H9 (cell line): ENCODE results near the gene NOX5. TPM values are rescaled to one million over a fixed set of nuclear protein-coding genes. Genes with fewer than 3 reads are reported as not detected.

Source experiments
- DNase-seq: peaks from one replicate; pipeline ENCODE4 v3.0.0-alpha.2; 2017
- H2AFZ ChIP-seq: one replicate; pipeline ENCODE4 v1.6.1; 2013; ENCODE audit warnings: mild to moderate bottlenecking, low read length, control low read depth, moderate library complexity
- H2AK5ac ChIP-seq: 2 replicates; pipeline ENCODE4 v1.6.1; 2013; ENCODE audit warnings: low read length, control low read depth, mixed read lengths; ENCODE audit not compliant: insufficient read length
- H2BK120ac ChIP-seq: one replicate; pipeline ENCODE4 v1.6.1; 2013; ENCODE audit warnings: low read depth, mild to moderate bottlenecking, low read length, control low read depth, inconsistent platforms; ENCODE audit not compliant: poor library complexity, severe bottlenecking
- H2BK12ac ChIP-seq: 2 replicates; pipeline ENCODE4 v1.6.1; 2013; ENCODE audit warnings: low read length, control low read depth, mixed read lengths, low read depth; ENCODE audit not compliant: insufficient read length
- H2BK15ac ChIP-seq: 2 replicates; pipeline ENCODE4 v1.6.1; 2013; ENCODE audit warnings: low read depth, low read length, control low read depth
- H2BK20ac ChIP-seq: one replicate; pipeline ENCODE4 v1.6.1; 2013; ENCODE audit warnings: low read depth, mild to moderate bottlenecking, low read length, control low read depth, inconsistent platforms; ENCODE audit not compliant: poor library complexity, severe bottlenecking
- H2BK5ac ChIP-seq: 2 replicates; pipeline ENCODE4 v1.6.1; 2013; ENCODE audit warnings: low read length, control low read depth, mixed read lengths; ENCODE audit not compliant: insufficient read length
- H3K14ac ChIP-seq: 2 replicates; pipeline ENCODE4 v1.6.1; 2013; ENCODE audit warnings: low read length, control low read depth; ENCODE audit not compliant: insufficient read depth
- H3K18ac ChIP-seq: 2 replicates; pipeline ENCODE4 v1.6.1; 2013; ENCODE audit warnings: low read depth, mild to moderate bottlenecking, mixed read lengths, low read length, control low read depth; ENCODE audit not compliant: insufficient read length
- H3K23ac ChIP-seq: 2 replicates; pipeline ENCODE4 v1.6.1; 2013; ENCODE audit warnings: low read length, control low read depth, mixed read lengths, low read depth; ENCODE audit not compliant: insufficient read length
- H3K23me2 ChIP-seq: 2 replicates; pipeline ENCODE4 v1.6.1; 2013; ENCODE audit warnings: low read depth, mild to moderate bottlenecking, mixed read lengths, low read length, control low read depth; ENCODE audit not compliant: insufficient read length, poor library complexity, severe bottlenecking
- H3K27ac ChIP-seq: 2 replicates; pipeline ENCODE4 v1.5.1; 2013; ENCODE audit warnings: low read length, control low read depth, mixed read lengths, low read depth; ENCODE audit not compliant: insufficient read length
- H3K27me3 ChIP-seq: 2 replicates; pipeline ENCODE4 v1.6.1; 2013; ENCODE audit warnings: low read length, control low read depth, inconsistent platforms; ENCODE audit not compliant: insufficient read depth
- H3K4ac ChIP-seq: 2 replicates; pipeline ENCODE4 v1.6.1; 2013; ENCODE audit warnings: low read depth, mild to moderate bottlenecking, control low read depth, inconsistent platforms, low read length, moderate library complexity
- H3K4me1 ChIP-seq: 2 replicates; pipeline ENCODE4 v1.6.1; 2013; ENCODE audit warnings: low read length, control low read depth, inconsistent platforms; ENCODE audit not compliant: insufficient read depth
- H3K4me2 ChIP-seq: 2 replicates; pipeline ENCODE4 v1.6.1; 2013; ENCODE audit warnings: low read length, control low read depth, mixed read lengths; ENCODE audit not compliant: insufficient read length, insufficient read depth
- H3K56ac ChIP-seq: 2 replicates; pipeline ENCODE4 v1.6.1; 2013; ENCODE audit warnings: low read depth, mild to moderate bottlenecking, mixed read lengths, low read length, control low read depth; ENCODE audit not compliant: insufficient read length
- H3K79me1 ChIP-seq: 2 replicates; pipeline ENCODE4 v1.6.1; 2013; ENCODE audit warnings: low read depth, mild to moderate bottlenecking, moderate library complexity, low read length, control low read depth, inconsistent platforms; ENCODE audit not compliant: insufficient read depth, poor library complexity, severe bottlenecking
- H3K79me2 ChIP-seq: 2 replicates; pipeline ENCODE4 v1.6.1; 2013; ENCODE audit warnings: low read length, control low read depth, inconsistent platforms; ENCODE audit not compliant: insufficient read depth
- H3K9ac ChIP-seq: 2 replicates; pipeline ENCODE4 v1.6.1; 2013; ENCODE audit warnings: low read length, control low read depth, mixed read lengths; ENCODE audit not compliant: insufficient read length; ENCODE audit errors: extremely low read depth
- H3K9me3 ChIP-seq: one replicate; pipeline ENCODE4 v1.6.1; 2013; ENCODE audit warnings: low read depth, low read length, inconsistent platforms; ENCODE audit not compliant: control insufficient read depth
- H3T11ph ChIP-seq: one replicate; pipeline ENCODE4 v1.6.1; 2013; ENCODE audit warnings: mild to moderate bottlenecking, low read length, control low read depth, inconsistent platforms
- H4K20me1 ChIP-seq: one replicate; pipeline ENCODE4 v1.6.1; 2013; ENCODE audit not compliant: control insufficient read depth, insufficient read length, insufficient read depth
- H4K5ac ChIP-seq: 2 replicates; pipeline ENCODE4 v1.6.1; 2013; ENCODE audit warnings: low read depth, mild to moderate bottlenecking, mixed read lengths, low read length, control low read depth; ENCODE audit not compliant: insufficient read length
- H4K8ac ChIP-seq: replicated peaks from 2 replicates; pipeline ENCODE4 v1.6.1; 2013; ENCODE audit warnings: low read length, control low read depth, mixed read lengths, low read depth; ENCODE audit not compliant: insufficient read length
- H4K91ac ChIP-seq: 2 replicates; pipeline ENCODE4 v1.6.1; 2013; ENCODE audit warnings: low read depth, mild to moderate bottlenecking, moderate library complexity, mixed read lengths, low read length, control low read depth; ENCODE audit not compliant: insufficient read length
- H3K27ac Mint-ChIP-seq, 3 experiments: 2 replicates in 2 of 3; 3 replicates in 1 of 3; pipeline ENCODE4 v1.8.0; 2020 to 2021; ENCODE audit warnings: mixed read lengths in 3 of 3, mild to moderate bottlenecking in 1 of 3, moderate library complexity in 1 of 3
- H3K27me3 Mint-ChIP-seq: 2 replicates; pipeline ENCODE4 v1.8.0; 2021; ENCODE audit warnings: low read depth, mild to moderate bottlenecking, moderate library complexity, mixed read lengths
- H3K36me3 Mint-ChIP-seq, 3 experiments: 2 replicates in 2 of 3; 3 replicates in 1 of 3; pipeline ENCODE4 v1.8.0; 2020 to 2021; ENCODE audit warnings: low read depth in 3 of 3, mixed read lengths in 3 of 3; ENCODE audit not compliant: insufficient read depth in 1 of 3
- H3K4me1 Mint-ChIP-seq, 2 experiments: 2 replicates each; pipeline ENCODE4 v1.8.0; 2020; ENCODE audit warnings: mixed read lengths in 2 of 2
- H3K4me3 Mint-ChIP-seq, 2 experiments: 2 replicates in 1 of 2; 3 replicates in 1 of 2; pipeline ENCODE4 v1.8.0; 2020 to 2021; ENCODE audit warnings: mild to moderate bottlenecking in 2 of 2, mixed read lengths in 2 of 2, moderate library complexity in 1 of 2
- H3K9me3 Mint-ChIP-seq, 2 experiments: 2 replicates in 1 of 2; 3 replicates in 1 of 2; pipeline ENCODE4 v1.8.0; 2020; ENCODE audit warnings: mild to moderate bottlenecking in 2 of 2, mixed read lengths in 2 of 2, moderate library complexity in 1 of 2
- WGBS: extraction: QIAGEN DNeasy Blood & Tissue Kit; methylation state at CpG from one replicate; pipeline ENCODE4 v1.1.7; 2013; ENCODE audit warnings: missing lambda C conversion rate, low lambda C conversion rate, mixed read lengths; ENCODE audit not compliant: insufficient read length; ENCODE audit errors: extremely low coverage; 5-methylcytosine and 5-hydroxymethylcytosine counted together
- total RNA-seq: library from RNA; stranded (reverse); gene quantifications from 2 replicates; pipeline ENCODE4 v1.2.1, GENCODE V29; 2021
- TF ChIP-seq, protein P1 (sequence below): fragments of 200-600 bp; sonication (generic); conservative IDR thresholded peaks from 3 replicates; pipeline ENCODE4 v1.8.0; 2021; ENCODE audit warnings: antibody characterized with exemption, mild to moderate bottlenecking

Gene NOX5
- total RNA-seq, 1 experiment from 2014 or later = 0.04 TPM

DNA sequence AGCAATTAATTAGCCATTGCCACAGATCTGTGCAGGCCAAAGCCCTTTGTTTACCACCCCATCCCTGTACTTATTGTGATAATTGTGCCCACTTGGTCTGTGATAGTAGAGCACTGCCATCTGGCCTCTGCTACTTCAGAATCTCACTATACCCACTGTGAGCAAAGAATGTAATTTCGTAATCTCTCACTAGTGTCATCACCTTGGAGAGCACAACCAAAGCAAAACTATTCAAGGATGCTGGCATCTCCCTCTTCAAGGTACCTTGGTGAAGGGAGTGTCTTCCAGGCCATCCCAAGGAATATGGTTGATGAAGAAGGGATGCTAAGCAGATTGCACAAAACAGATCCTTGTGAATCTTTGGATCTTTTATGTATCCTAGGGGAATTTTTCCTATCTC lies 34.7 kb upstream of the NOX5 start:
- Mint-ChIP-seq H3K27ac (peak overlapping the region in 1 of 3 experiments; percentile 33; a peak in 1 of 7 replicates), H3K9me3 (peaks cover 23 to 30% of the 10 kb centered on the region in 2 experiments), H3K27me3 (peaks cover 6% of the 10 kb centered on the region), H3K4me3 (no peak overlapping the region), H3K36me3 (peaks cover 9 to 20% (median 15%) of the 10 kb centered on the region in 3 experiments; a peak in 6 of 7 replicates), H3K4me1 (no peaks in the 10 kb centered on the region)
- Histone ChIP-seq H4K91ac (no peak overlapping the region), H3K27me3 (no peaks in the 10 kb centered on the region), H3K14ac (no peak overlapping the region), H3K4me2 (no peak overlapping the region), H3K23me2 (no peaks in the 10 kb centered on the region), H3K79me2 (no peaks in the 10 kb centered on the region), H2BK20ac (no peak overlapping the region), H3K79me1 (no peaks in the 10 kb centered on the region), H2AK5ac (no peak overlapping the region), H3K27ac (no peak overlapping the region), H2BK5ac (no peak overlapping the region), H3K9ac (no peak overlapping the region), H4K8ac (no peak overlapping the region), H2BK120ac (no peak overlapping the region), H3K4ac (no peak overlapping the region), H3T11ph (no peak overlapping the region), H3K18ac (no peak overlapping the region), H2BK12ac (no peak overlapping the region), H4K20me1 (no peaks in the 10 kb centered on the region), H2AFZ (no peak overlapping the region), H2BK15ac (no peak overlapping the region), H3K56ac (no peak overlapping the region), H3K23ac (no peak overlapping the region), H3K4me1 (no peaks in the 10 kb centered on the region), H3K9me3 (no peaks in the 10 kb centered on the region), H4K5ac (no peak overlapping the region)
- DNase-seq = no peak
- no CpG with 5 or more reads among the region's 1 CpG for WGBS
- TF ChIP-seq, protein P1, sequence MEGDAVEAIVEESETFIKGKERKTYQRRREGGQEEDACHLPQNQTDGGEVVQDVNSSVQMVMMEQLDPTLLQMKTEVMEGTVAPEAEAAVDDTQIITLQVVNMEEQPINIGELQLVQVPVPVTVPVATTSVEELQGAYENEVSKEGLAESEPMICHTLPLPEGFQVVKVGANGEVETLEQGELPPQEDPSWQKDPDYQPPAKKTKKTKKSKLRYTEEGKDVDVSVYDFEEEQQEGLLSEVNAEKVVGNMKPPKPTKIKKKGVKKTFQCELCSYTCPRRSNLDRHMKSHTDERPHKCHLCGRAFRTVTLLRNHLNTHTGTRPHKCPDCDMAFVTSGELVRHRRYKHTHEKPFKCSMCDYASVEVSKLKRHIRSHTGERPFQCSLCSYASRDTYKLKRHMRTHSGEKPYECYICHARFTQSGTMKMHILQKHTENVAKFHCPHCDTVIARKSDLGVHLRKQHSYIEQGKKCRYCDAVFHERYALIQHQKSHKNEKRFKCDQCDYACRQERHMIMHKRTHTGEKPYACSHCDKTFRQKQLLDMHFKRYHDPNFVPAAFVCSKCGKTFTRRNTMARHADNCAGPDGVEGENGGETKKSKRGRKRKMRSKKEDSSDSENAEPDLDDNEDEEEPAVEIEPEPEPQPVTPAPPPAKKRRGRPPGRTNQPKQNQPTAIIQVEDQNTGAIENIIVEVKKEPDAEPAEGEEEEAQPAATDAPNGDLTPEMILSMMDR = no peak
